Measurements from ENCODE around the gene CUEDC1.

CUEDC1 gene

GRCh38 chr17:57930239-57930638 is 25.0 kb downstream of the CUEDC1 start:
- no peak for DNase-seq (ENCODE audit: low read depth)
- no peak overlapping the region for H3K4me3 ChIP-seq (ENCODE audit: control insufficient read depth, low read depth, low read length)
- TF ChIP-seq, protein P1, sequence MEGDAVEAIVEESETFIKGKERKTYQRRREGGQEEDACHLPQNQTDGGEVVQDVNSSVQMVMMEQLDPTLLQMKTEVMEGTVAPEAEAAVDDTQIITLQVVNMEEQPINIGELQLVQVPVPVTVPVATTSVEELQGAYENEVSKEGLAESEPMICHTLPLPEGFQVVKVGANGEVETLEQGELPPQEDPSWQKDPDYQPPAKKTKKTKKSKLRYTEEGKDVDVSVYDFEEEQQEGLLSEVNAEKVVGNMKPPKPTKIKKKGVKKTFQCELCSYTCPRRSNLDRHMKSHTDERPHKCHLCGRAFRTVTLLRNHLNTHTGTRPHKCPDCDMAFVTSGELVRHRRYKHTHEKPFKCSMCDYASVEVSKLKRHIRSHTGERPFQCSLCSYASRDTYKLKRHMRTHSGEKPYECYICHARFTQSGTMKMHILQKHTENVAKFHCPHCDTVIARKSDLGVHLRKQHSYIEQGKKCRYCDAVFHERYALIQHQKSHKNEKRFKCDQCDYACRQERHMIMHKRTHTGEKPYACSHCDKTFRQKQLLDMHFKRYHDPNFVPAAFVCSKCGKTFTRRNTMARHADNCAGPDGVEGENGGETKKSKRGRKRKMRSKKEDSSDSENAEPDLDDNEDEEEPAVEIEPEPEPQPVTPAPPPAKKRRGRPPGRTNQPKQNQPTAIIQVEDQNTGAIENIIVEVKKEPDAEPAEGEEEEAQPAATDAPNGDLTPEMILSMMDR (IDR thresholded peaks at IDR 0.05; ENCODE audit: control insufficient read depth, insufficient read depth, low read depth, low read length, missing control alignments), result no peak

DNA sequence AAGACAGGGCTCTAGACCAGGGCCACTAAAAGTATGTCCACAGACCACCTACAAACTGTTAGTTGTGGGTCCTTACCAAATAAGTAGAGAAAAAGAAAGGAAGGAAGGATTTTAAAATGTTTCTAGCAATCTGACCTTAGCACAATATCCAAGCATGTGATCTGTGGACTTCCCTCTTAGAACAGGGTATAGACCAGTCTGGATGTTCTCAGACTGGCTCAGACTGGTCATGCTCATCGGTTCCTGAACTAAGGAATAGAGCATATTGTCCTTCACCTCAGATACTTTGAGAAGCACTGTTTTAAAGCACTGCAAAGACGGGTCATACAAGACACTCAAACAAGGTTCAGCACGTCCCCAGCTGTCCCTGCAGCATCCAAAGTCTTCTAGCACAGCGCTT is 25.8 kb downstream of the CUEDC1 start:
- H3K4me3 ChIP-seq (ENCODE audit: control insufficient read depth, low read depth, low read length), result no peak overlapping the region
- no peak for DNase-seq (ENCODE audit: low read depth)
- TF ChIP-seq, protein P1 (IDR thresholded peaks at IDR 0.05; ENCODE audit: control insufficient read depth, insufficient read depth, low read depth, low read length, missing control alignments), result no peak

- TF ChIP-seq, protein P1 (IDR thresholded peaks at IDR 0.05; ENCODE audit: control insufficient read depth, insufficient read depth, low read depth, low read length, missing control alignments), result no peak
- no peak overlapping the region for H3K4me3 ChIP-seq (ENCODE audit: control insufficient read depth, low read depth, low read length)
- no peak for DNase-seq (ENCODE audit: low read depth)
Observed at GRCh38 chr17:57928928-57929327, 26.3 kb downstream of the CUEDC1 start.

GRCh38 chr17:57927048-57927723 is 28.0 kb downstream of the CUEDC1 start:
- TF ChIP-seq, protein P1 (IDR thresholded peaks at IDR 0.05; ENCODE audit: control insufficient read depth, insufficient read depth, low read depth, low read length, missing control alignments), result no peak
- peak; percentile 47 for DNase-seq (ENCODE audit: low read depth)
- H3K4me3 ChIP-seq (ENCODE audit: control insufficient read depth, low read depth, low read length), result no peak overlapping the region

GRCh38 chr17:57926723-57927047 is 28.5 kb downstream of the CUEDC1 start:
- DNase-seq (ENCODE audit: low read depth), result no peak
- TF ChIP-seq, protein P1 (IDR thresholded peaks at IDR 0.05; ENCODE audit: control insufficient read depth, insufficient read depth, low read depth, low read length, missing control alignments), result no peak
- no peak overlapping the region for H3K4me3 ChIP-seq (ENCODE audit: control insufficient read depth, low read depth, low read length)

- TF ChIP-seq, protein P1 (IDR thresholded peaks at IDR 0.05; ENCODE audit: control insufficient read depth, insufficient read depth, low read depth, low read length, missing control alignments), result no peak
- DNase-seq (ENCODE audit: low read depth), result no peak
- H3K4me3 ChIP-seq (ENCODE audit: control insufficient read depth, low read depth, low read length), result no peak overlapping the region
Observed at GRCh38 chr17:57925361-57925990, 29.7 kb downstream of the CUEDC1 start.

Data from AG09309 (cell line).